ENCODE measurements around the gene SIX4. TPM values are rescaled to one million over a fixed set of nuclear protein-coding genes. Genes with fewer than 3 reads are reported as not detected.

Gene SIX4
- total RNA-seq, 6 experiments from 2014 or later, result 14.4 to 19.6 (median 17.0) TPM

- Mint-ChIP-seq H3K27ac (no peak overlapping the region), H3K27me3 (ENCODE audit: insufficient read depth) (peaks cover 2% of the 10 kb centered on the region), H3K9me3 (no peaks in the 10 kb centered on the region), H3K4me1 (ENCODE audit: low read depth) (peaks cover 24% of the 10 kb centered on the region), H3K4me3 (no peak overlapping the region), H3K36me3 (ENCODE audit: low read depth) (no peaks in the 10 kb centered on the region)
- TF ChIP-seq CTCF (IDR thresholded peaks at IDR 0.05), result no peak
- no peak for DNase-seq
Observed at GRCh38 chr14:60661721-60662120, 62.4 kb downstream of the SIX4 start.

Other genes with a start within 250 kb of the SIX4 start
- not detected for gene C14orf39, start 238.3 kb downstream of the SIX4 start, total RNA-seq (2021; fragmentation: NEBNext Ultra II Directional; extraction: Animal tissue kit (Norgen Biotek cat#: 25700))
- gene SIX6, start 215.2 kb downstream of the SIX4 start, total RNA-seq (2021; fragmentation: NEBNext Ultra II Directional; extraction: Animal tissue kit (Norgen Biotek cat#: 25700)), result not detected
- gene SIX1, start 74.9 kb downstream of the SIX4 start, total RNA-seq (2021; fragmentation: NEBNext Ultra II Directional; extraction: Animal tissue kit (Norgen Biotek cat#: 25700)), result 1 to 10 TPM; 5.0 to 6.0 (median 5.4) TPM
- 10 to 100 TPM; 55.8 to 69.4 (median 58.7) TPM for gene MNAT1, start 10.4 kb upstream of the SIX4 start, total RNA-seq (2021; fragmentation: NEBNext Ultra II Directional; extraction: Animal tissue kit (Norgen Biotek cat#: 25700))

Measured in HFFc6 (cell line).